Neural cell (in vitro differentiated cells): ENCODE results near the gene ELOB. TPM values are rescaled to one million over a fixed set of nuclear protein-coding genes. Genes with fewer than 3 reads are reported as not detected.

Experiments used
- H2AFZ ChIP-seq: fragments of 200-600, 300-800 bp; sonication (generic), shearing (Covaris generic); 2 replicates; pipeline ENCODE4 v1.6.0; 2014; ENCODE audit warnings: low read depth, mild to moderate bottlenecking, antibody characterized with exemption, low read length, moderate library complexity
- H3F3A ChIP-seq: fragments of 200-600 bp; shearing (Covaris generic); 2 replicates; pipeline ENCODE4 v1.6.1; 2016; ENCODE audit warnings: mild to moderate bottlenecking, moderate library complexity, mixed read lengths, antibody characterized with exemption, low read length; ENCODE audit not compliant: insufficient read depth, poor library complexity, severe bottlenecking
- H3K27ac ChIP-seq: fragments of 200-600, 300-800 bp; sonication (generic), shearing (Covaris generic); 2 replicates; pipeline ENCODE4 v1.5.1; 2014; ENCODE audit warnings: mild to moderate bottlenecking, low read length, moderate library complexity
- H3K27me3 ChIP-seq: fragments of 300-800, 200-600 bp; sonication (generic), shearing (Covaris generic); 2 replicates; pipeline ENCODE4 v1.6.0; 2014; ENCODE audit warnings: mild to moderate bottlenecking, low read depth, low read length, moderate library complexity; ENCODE audit not compliant: insufficient read depth
- H3K36me3 ChIP-seq: fragments of 300-800, 200-600 bp; sonication (generic), shearing (Covaris generic); 2 replicates; pipeline ENCODE4 v1.5.1; 2014; ENCODE audit warnings: mild to moderate bottlenecking, antibody characterized with exemption, low read length, moderate library complexity; ENCODE audit not compliant: insufficient read depth
- H3K4me2 ChIP-seq: fragments of 300-800, 200-600 bp; sonication (generic), shearing (Covaris generic); 2 replicates; pipeline ENCODE4 v1.6.0; 2014; ENCODE audit warnings: mild to moderate bottlenecking, low read length
- H3K4me3 ChIP-seq: fragments of 300-800, 200-600 bp; sonication (generic), shearing (Covaris generic); 2 replicates; pipeline ENCODE4 v1.5.1; 2014; ENCODE audit warnings: mild to moderate bottlenecking, low read length, moderate library complexity
- H3K79me2 ChIP-seq: fragments of 200-600 bp; shearing (Covaris generic); replicated peaks from 2 replicates; pipeline ENCODE4 v1.6.0; 2014; ENCODE audit warnings: mild to moderate bottlenecking, low read length, moderate library complexity; ENCODE audit not compliant: insufficient read depth
- H3K9ac ChIP-seq: fragments of 300-800, 200-600 bp; sonication (generic), shearing (Covaris generic); 2 replicates; pipeline ENCODE4 v1.6.1; 2016; ENCODE audit warnings: mild to moderate bottlenecking, low read length, mixed read lengths
- H3K9me2 ChIP-seq: fragments of 200-600 bp; shearing (Covaris generic); 2 replicates; pipeline ENCODE4 v1.6.1; 2016; ENCODE audit warnings: mild to moderate bottlenecking, low read length, mixed read lengths; ENCODE audit not compliant: insufficient read depth
- H3K9me3 ChIP-seq: fragments of 200-600, 300-800 bp; sonication (generic), shearing (Covaris generic); 2 replicates; pipeline ENCODE4 v1.6.1; 2016; ENCODE audit warnings: mild to moderate bottlenecking, mixed run types, low read length, moderate library complexity, mixed read lengths
- H4K20me1 ChIP-seq: fragments of 200-600 bp; shearing (Covaris generic); 2 replicates; pipeline ENCODE4 v1.6.1; 2016; ENCODE audit warnings: mild to moderate bottlenecking, mixed run types; ENCODE audit not compliant: insufficient read depth
- EP300 ChIP-seq: fragments of 450-650 bp; conservative IDR thresholded peaks from 2 replicates; pipeline ENCODE4 v1.6.1; 2014; ENCODE audit warnings: antibody characterized with exemption, mild to moderate bottlenecking, moderate library complexity; ENCODE audit not compliant: poor library complexity, severe bottlenecking
- EZH2 ChIP-seq: fragments of 200-600, 300-800 bp; shearing (Covaris generic), sonication (generic); IDR thresholded peaks from 2 replicates; pipeline ENCODE4 v1.6.1; 2014; ENCODE audit warnings: antibody characterized with exemption, low read length, borderline replicate concordance, mild to moderate bottlenecking; ENCODE audit not compliant: insufficient read depth, poor library complexity, severe bottlenecking
- MXI1 ChIP-seq: fragments of 450-650 bp; conservative IDR thresholded peaks from 2 replicates; pipeline ENCODE4 v1.6.1; 2014; ENCODE audit warnings: antibody characterized with exemption, mild to moderate bottlenecking; ENCODE audit not compliant: poor library complexity, severe bottlenecking
- POLR2AphosphoS5 ChIP-seq: IDR thresholded peaks from 2 replicates; pipeline ENCODE4 v1.6.1; 2012
- RAD21 ChIP-seq: fragments of 450-650 bp; conservative IDR thresholded peaks from 2 replicates; pipeline ENCODE4 v1.6.1; 2014; ENCODE audit warnings: antibody characterized with exemption, mild to moderate bottlenecking, moderate library complexity
- SMC3 ChIP-seq: fragments of 450-650 bp; conservative IDR thresholded peaks from 2 replicates; pipeline ENCODE4 v1.6.1; 2014; ENCODE audit warnings: antibody characterized with exemption, mild to moderate bottlenecking, moderate library complexity; ENCODE audit not compliant: poor library complexity
- TAF1 ChIP-seq: IDR thresholded peaks from 2 replicates; pipeline ENCODE4 v1.6.1; 2012; ENCODE audit warnings: low read depth
- polyA plus RNA-seq: library from polyadenylated mRNA; depleted of rRNA; stranded (reverse); fragments of >200 nt; gene quantifications from 2 replicates; pipeline ENCODE4 v1.2.3, GENCODE V29; 2014
- TF ChIP-seq, protein P1 (sequence below): fragments of 450-650 bp; IDR thresholded peaks from 2 replicates; pipeline ENCODE4 v1.5.1; 2014; ENCODE audit warnings: antibody characterized with exemption, mild to moderate bottlenecking, moderate library complexity; ENCODE audit not compliant: poor library complexity, severe bottlenecking
- TF ChIP-seq, protein P2 (sequence below): IDR thresholded peaks from 2 replicates; pipeline ENCODE4 v1.6.1; 2012; ENCODE audit warnings: borderline replicate concordance

The ELOB gene
- polyA plus RNA-seq, 1 donor from 2014 or later = 513 TPM

DNA sequence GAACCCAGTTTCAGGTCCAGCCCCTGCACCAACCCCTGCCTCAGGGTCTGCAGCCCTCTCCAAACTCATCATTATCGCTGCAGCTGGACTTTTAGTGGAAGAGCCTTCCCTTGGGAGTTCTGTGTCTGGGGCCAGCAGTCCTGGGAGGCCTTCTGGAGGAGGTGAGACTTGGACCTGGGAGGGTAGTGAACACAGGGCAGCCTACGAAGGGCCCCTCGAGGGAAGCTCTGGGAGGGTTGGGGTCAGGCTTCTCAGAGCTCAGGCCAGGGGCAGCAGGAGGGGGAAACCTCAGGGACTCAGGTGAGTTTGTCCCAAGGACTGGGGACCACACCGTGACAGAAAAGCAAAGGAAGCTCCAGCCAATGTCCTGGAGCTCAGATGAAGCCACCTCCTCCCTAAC, 35.9 kb downstream of the ELOB start:
- no peak overlapping the region for H3K4me3 ChIP-seq
- H3K27ac ChIP-seq = no peak overlapping the region
- H4K20me1 ChIP-seq = no peaks in the 10 kb centered on the region
- H3K4me2 ChIP-seq = no peak overlapping the region
- no peaks in the 10 kb centered on the region for H3K79me2 ChIP-seq
- no peaks in the 10 kb centered on the region for H3K27me3 ChIP-seq
- no peaks in the 10 kb centered on the region for H3K9me3 ChIP-seq
- no peak overlapping the region for H3K9ac ChIP-seq
- H3K36me3 ChIP-seq = no peaks in the 10 kb centered on the region
- no peaks in the 10 kb centered on the region for H3K9me2 ChIP-seq
- TF ChIP-seq, protein P1, sequence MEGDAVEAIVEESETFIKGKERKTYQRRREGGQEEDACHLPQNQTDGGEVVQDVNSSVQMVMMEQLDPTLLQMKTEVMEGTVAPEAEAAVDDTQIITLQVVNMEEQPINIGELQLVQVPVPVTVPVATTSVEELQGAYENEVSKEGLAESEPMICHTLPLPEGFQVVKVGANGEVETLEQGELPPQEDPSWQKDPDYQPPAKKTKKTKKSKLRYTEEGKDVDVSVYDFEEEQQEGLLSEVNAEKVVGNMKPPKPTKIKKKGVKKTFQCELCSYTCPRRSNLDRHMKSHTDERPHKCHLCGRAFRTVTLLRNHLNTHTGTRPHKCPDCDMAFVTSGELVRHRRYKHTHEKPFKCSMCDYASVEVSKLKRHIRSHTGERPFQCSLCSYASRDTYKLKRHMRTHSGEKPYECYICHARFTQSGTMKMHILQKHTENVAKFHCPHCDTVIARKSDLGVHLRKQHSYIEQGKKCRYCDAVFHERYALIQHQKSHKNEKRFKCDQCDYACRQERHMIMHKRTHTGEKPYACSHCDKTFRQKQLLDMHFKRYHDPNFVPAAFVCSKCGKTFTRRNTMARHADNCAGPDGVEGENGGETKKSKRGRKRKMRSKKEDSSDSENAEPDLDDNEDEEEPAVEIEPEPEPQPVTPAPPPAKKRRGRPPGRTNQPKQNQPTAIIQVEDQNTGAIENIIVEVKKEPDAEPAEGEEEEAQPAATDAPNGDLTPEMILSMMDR = no peak
- TF ChIP-seq EP300 = no peak
- no peak for TF ChIP-seq TAF1
- TF ChIP-seq MXI1 = no peak
- TF ChIP-seq, protein P2, sequence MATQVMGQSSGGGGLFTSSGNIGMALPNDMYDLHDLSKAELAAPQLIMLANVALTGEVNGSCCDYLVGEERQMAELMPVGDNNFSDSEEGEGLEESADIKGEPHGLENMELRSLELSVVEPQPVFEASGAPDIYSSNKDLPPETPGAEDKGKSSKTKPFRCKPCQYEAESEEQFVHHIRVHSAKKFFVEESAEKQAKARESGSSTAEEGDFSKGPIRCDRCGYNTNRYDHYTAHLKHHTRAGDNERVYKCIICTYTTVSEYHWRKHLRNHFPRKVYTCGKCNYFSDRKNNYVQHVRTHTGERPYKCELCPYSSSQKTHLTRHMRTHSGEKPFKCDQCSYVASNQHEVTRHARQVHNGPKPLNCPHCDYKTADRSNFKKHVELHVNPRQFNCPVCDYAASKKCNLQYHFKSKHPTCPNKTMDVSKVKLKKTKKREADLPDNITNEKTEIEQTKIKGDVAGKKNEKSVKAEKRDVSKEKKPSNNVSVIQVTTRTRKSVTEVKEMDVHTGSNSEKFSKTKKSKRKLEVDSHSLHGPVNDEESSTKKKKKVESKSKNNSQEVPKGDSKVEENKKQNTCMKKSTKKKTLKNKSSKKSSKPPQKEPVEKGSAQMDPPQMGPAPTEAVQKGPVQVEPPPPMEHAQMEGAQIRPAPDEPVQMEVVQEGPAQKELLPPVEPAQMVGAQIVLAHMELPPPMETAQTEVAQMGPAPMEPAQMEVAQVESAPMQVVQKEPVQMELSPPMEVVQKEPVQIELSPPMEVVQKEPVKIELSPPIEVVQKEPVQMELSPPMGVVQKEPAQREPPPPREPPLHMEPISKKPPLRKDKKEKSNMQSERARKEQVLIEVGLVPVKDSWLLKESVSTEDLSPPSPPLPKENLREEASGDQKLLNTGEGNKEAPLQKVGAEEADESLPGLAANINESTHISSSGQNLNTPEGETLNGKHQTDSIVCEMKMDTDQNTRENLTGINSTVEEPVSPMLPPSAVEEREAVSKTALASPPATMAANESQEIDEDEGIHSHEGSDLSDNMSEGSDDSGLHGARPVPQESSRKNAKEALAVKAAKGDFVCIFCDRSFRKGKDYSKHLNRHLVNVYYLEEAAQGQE = no peak
- TF ChIP-seq POLR2AphosphoS5 = no peak
- no peak for TF ChIP-seq SMC3
- TF ChIP-seq EZH2 = no peak
- TF ChIP-seq RAD21 = no peak
- H3F3A ChIP-seq = no peaks in the 10 kb centered on the region
- no peak overlapping the region for H2AFZ ChIP-seq

DNA sequence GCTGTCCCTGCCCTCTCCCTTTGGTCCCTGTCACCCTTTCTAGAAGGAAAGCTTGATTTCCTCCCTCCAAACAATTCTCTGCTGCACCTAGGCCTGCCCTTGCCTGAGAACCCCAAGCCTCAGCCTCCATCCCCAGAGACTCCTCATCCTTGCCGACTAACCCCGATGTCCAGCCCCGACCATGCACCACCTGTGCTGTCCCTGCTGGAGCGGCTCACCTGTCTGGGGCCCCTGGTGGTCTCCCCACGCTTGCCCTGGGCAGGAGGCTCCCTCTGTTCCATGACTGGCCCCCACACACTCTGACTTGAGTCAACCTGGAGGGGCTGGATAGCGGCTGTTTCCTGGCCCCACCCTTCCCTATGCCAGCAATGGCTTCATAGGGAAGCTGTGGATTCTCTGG, 36.6 kb downstream of the ELOB start:
- TF ChIP-seq TAF1 = no peak
- TF ChIP-seq, protein P1 = no peak
- TF ChIP-seq EZH2 = no peak
- TF ChIP-seq, protein P2 = no peak
- no peak for TF ChIP-seq MXI1
- TF ChIP-seq POLR2AphosphoS5 = no peak
- TF ChIP-seq RAD21 = no peak
- TF ChIP-seq EP300 = no peak
- no peak for TF ChIP-seq SMC3
- Histone ChIP-seq H4K20me1 (no peaks in the 10 kb centered on the region), H3K79me2 (no peaks in the 10 kb centered on the region), H3K27ac (no peak overlapping the region), H3K4me2 (no peak overlapping the region), H3K27me3 (no peaks in the 10 kb centered on the region), H2AFZ (no peak overlapping the region), H3K36me3 (no peaks in the 10 kb centered on the region), H3F3A (no peaks in the 10 kb centered on the region), H3K9me3 (no peaks in the 10 kb centered on the region), H3K4me3 (no peak overlapping the region), H3K9me2 (no peaks in the 10 kb centered on the region), H3K9ac (no peak overlapping the region)
